HG03097 (cell line): Measurements from ENCODE around the gene BTBD1.

Experiments
- ATAC-seq: cut with Tn5 transposase; IDR thresholded peaks from one replicate; pipeline ENCODE4 v1.9.1; 2021; ENCODE audit not compliant: unreplicated experiment, low FRiP score

Gene BTBD1

DNA sequence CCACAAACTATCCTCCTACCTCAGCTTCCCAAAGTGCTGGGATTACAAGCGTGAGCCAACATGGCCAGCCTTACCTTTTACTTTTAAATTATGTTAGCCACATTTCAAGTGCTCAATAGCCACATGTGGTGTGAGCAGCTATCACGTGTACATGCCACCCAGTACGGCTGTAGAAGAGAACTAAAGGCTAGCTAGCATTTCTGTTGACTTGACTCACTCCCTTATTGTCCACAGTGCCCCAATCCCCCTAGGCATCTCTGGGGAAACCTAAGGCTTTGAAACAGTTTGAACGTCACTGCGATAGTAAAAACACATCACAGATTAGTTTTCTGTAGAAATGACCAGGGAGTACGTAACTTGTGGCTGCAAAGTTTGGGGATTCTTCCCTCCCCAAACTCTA, 67.6 kb downstream of the BTBD1 start:
- no peak for ATAC-seq

DNA sequence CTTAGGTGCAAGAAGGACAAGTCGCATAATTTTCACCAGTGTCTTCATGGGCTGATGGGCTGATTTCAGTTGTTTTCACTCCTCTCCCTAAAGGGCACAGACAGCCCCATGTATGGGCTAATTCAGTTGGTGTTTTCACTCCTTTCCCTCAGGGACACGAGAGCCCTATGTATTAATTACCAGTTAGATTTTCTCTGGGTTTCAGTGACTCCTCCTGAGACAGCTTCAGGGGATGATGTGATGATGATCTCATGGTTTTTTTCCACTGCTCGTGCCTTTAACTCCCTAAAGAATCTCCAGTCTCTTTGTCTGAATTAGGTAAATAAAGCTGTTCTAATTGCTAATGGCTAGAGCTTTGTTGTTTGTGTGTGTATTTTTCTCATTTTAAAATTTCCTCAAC, 71.1 kb downstream of the BTBD1 start:
- ATAC-seq: no peak

- ATAC-seq: no peak
Observed at GRCh38 chr15:82995076-82995475, 72.0 kb downstream of the BTBD1 start.

DNA sequence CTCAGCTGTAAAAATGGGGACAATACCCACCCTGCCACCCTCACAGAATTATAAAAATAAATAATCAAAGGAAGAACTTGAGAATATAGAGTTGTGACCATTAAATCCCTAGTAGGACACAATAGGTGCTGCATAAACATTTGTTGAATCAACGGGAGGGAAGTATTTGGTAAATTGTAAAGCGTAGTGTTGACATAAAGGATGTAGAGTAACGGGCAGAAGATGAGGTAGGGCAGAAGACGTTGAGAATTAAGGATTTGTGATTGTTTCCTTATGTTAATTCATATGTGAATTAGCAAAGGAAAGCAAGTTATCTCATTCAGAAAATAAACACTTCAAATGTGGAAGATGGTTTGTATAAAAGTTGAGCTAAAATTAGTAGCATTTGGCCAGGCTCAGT, 73.9 kb downstream of the BTBD1 start:
- no peak for ATAC-seq

DNA sequence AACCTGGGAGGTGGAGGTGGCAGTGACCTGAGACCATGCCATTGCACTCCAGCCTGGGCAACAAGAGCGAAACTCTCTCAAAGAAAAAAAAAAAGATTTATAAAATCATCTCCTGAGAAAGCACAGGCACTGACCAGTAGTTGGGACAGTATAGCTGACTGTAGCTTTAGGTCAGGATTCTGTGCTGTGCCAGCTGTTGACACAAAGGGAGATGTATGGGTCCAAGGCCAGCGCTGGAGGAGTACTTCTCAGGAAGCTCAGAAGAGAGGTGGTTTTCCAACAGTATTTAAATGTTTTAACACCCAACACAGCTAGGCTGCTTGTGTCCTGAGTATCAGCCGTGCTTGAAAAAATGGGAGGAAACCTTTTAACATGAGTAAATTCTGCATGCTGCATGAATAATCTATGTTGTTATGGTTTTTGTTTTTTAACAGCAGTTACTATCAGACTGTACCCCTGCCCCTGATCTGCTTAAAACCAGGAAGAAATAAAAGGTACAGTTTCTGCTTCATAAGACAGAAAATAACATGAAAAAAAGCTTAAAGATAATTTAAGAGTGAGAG, 74.5 kb downstream of the BTBD1 start:
- ATAC-seq: no peak

GRCh38 chr15:82986442-82986780, 80.6 kb downstream of the BTBD1 start:
- ATAC-seq: peak; percentile 13

- peak; percentile 76 for ATAC-seq
Observed at GRCh38 chr15:82985688-82986441, 81.2 kb downstream of the BTBD1 start, which contains the start of gene RAMAC. RAMAC (plus strand) TSS chr15:82986210; CDS start chr15:82989019, 2,809 bp downstream.

- no peak for ATAC-seq
Observed at GRCh38 chr15:82980981-82981380, 86.1 kb downstream of the BTBD1 start.

GRCh38 chr15:82979726-82980125, 87.3 kb downstream of the BTBD1 start:
- ATAC-seq: no peak

GRCh38 chr15:82978438-82978837, 88.6 kb downstream of the BTBD1 start:
- ATAC-seq: no peak

- no peak for ATAC-seq
Observed at GRCh38 chr15:82977076-82977475, 90.0 kb downstream of the BTBD1 start.

- no peak for ATAC-seq
Observed at GRCh38 chr15:82972990-82973389, 94.1 kb downstream of the BTBD1 start.

DNA sequence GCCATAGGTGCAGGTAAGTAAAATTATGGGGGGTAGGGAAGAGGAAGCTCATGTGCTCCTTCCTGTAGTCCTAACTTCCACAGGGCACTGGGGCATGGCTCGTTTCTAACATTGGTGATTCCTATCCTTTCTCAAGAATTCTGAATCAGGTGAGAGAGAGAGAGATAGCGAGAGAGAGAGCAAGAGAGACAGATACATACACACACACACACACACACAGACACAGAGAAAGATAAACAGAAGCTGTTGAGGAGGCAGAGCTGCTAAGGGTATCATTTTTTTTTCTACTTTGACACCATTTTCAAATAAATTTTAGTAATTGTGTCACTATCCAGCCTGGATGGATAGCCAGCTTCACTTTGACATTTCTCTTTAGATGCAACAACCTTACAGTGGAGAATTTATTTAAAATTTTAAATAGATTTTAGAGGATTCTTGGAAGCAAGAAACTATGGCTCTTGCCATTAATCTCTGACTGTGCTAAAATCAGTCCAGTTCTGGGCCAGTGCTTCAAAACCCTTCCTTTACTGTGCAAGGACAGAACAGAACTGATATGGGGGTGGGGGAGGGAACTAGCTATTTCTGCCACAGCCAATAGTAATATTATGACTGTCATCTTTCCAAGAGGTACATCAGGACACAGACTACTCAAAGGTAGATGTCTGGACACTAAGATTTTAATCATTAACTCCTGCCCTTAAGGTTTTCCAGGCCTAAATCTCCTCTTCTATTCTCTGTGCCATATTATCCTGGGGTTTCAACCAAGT, 95.7 kb downstream of the BTBD1 start:
- no peak for ATAC-seq

DNA sequence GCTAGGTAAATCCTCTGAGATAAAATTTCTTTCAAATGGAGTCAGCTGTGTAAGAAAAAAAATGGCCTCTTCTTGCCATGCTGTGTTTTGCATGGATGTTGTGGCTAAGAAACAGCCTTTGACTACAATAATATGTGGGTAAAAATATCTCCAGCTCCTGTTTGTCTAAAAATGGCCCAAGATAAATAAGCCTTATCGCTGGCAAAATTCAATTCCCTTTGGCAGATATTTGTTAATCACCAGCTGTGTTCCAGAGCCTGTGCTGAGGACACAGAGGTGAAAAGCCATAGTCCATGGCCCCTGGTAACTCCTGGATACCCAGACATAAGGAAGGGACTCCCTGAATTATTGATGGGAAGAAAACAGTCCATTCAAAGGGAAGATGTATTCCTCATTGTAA, 96.4 kb downstream of the BTBD1 start:
- no peak for ATAC-seq

- ATAC-seq: no peak
Observed at GRCh38 chr15:82970078-82970686, 96.9 kb downstream of the BTBD1 start.

GRCh38 chr15:82969353-82969752, 97.7 kb downstream of the BTBD1 start:
- ATAC-seq: no peak

GRCh38 chr15:82968066-82968465, 99.0 kb downstream of the BTBD1 start:
- no peak for ATAC-seq

DNA sequence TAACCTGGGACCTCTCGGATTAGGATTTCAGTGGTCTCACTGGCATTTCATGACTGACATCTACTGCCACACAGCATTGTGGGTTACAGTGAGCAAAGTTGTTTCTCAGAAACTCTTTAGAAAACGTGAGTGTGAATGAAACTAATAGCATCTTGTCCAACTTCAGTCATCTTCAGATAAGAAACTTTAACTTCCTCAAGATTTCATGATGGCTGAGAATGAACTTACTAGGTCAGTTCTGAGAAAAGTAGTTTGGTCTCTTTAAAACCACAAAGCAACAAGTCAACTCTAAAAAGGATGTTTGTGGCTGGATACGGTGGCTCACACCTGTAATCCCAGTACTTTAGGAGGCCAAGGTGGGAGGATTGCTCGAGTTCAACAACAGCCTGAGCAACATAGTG, 100.4 kb downstream of the BTBD1 start:
- peak; percentile 86 for ATAC-seq
